Pancreas (tissue), 10 donors: ENCODE measurements around the gene FAM53B. TPM values are rescaled to one million over a fixed set of nuclear protein-coding genes. Genes with fewer than 3 reads are reported as not detected.
A peak's percentile ranks its signal among the peaks of the same experiment; 100 is the strongest.

Source experiments
- ATAC-seq, 4 donors: fragments of 200-7000 bp; cut with Tn5 transposase; one replicate each; pipeline versions ENCODE4 v1.8.0 to v1.9.1; 2020; ENCODE audit warnings: mild to moderate bottlenecking in 4 of 4, moderate library complexity in 4 of 4
- DNase-seq, 6 donors: peaks; one replicate each; pipeline ENCODE4 v3.0.0-alpha.2; 2020
- FAIRE-seq: peaks from 2 replicates; lab custom pipeline; 2012; peaks lifted over from hg19 to GRCh38; lab: Jason Lieb, UNC
- H3K27ac ChIP-seq, 4 donors: fragments of 200-600 bp; sonication (generic); 1 replicate in 3 of 4; 2 replicates in 1 of 4; pipeline versions ENCODE4 v1.5.0 to v1.8.0; 2020
- H3K27me3 ChIP-seq, 4 donors: fragments of 200-600 bp; one replicate each; pipeline ENCODE4 v1.8.0; 2021
- H3K36me3 ChIP-seq, 3 donors: fragments of 200-600 bp; sonication (generic) in 1 of 3; one replicate each; pipeline versions ENCODE4 v1.5.0 to v1.8.0; 2020 to 2021
- H3K4me1 ChIP-seq, 3 donors: fragments of 200-600 bp; one replicate each; pipeline ENCODE4 v1.8.0; 2021
- H3K4me3 ChIP-seq, 4 donors: fragments of 200-600 bp; sonication (generic) in 2 of 4; one replicate each; pipeline versions ENCODE4 v1.5.0 to v1.8.0; 2020 to 2021
- H3K9me3 ChIP-seq, 4 donors: fragments of 200-600 bp; one replicate each; pipeline ENCODE4 v1.8.0; 2021
- WGBS, 2 donors: extraction: QIAGEN DNeasy Blood & Tissue Kit; methylation state at CpG; one replicate each; pipeline ENCODE4 v1.1.7; 2013; 5-methylcytosine and 5-hydroxymethylcytosine counted together
- intact Hi-C, 3 donors: fragments of 100-400 bp; cut with DNase I; formaldehyde crosslinking; loops; one replicate each; pipeline versions ENCODE4 v1.11.1 to v1.14.2; 2022
- polyA plus RNA-seq, 2 donors: library from polyadenylated mRNA; stranded (reverse); fragments of 200-250 nt; gene quantifications; one replicate each; pipeline ENCODE4 v1.2.3, GENCODE V29; 2013
- total RNA-seq, 6 donors: library from RNA; stranded (reverse); fragmentation: NEBNext Ultra II Directional in 4 of 6; extraction: Animal tissue kit (Norgen Biotek cat#: 25700) in 4 of 6; gene quantifications; one replicate each; pipeline versions ENCODE4 v1.2.1 to v1.2.4, GENCODE V29; 2021 to 2023
- TF ChIP-seq, protein P1 (sequence below), 4 donors: fragments of 200-600 bp; sonication (generic) in 3 of 4; IDR thresholded peaks; one replicate each; pipeline versions ENCODE4 v1.5.0 to v1.8.0; 2021; ENCODE audit warnings: antibody characterized with exemption in 4 of 4
- donor health status: healthy with polysubstance abuse.
- donor health status: DM: no; HTN: no; CAD: no; lungs with moderate emphysema.
- donor health status: DM: no; HTN: no; CAD: no.
- donor health status: control.
- donor health status: control.
- donor health status: Bipolar disorder and iron deficiency.
- donor health status: DM: yes; HTN: yes; CAD: no.
- donor health status: DM: no; HTN: no; CAD: no.
- donor health status: DM: no; HTN: no; CAD: no.
- donor health status: DM: yes; HTN: yes; CAD: no.

FAM53B gene
- total and polyA plus RNA-seq, 8 donors: 5.3 to 16.4 (median 8.5) TPM

DNA sequence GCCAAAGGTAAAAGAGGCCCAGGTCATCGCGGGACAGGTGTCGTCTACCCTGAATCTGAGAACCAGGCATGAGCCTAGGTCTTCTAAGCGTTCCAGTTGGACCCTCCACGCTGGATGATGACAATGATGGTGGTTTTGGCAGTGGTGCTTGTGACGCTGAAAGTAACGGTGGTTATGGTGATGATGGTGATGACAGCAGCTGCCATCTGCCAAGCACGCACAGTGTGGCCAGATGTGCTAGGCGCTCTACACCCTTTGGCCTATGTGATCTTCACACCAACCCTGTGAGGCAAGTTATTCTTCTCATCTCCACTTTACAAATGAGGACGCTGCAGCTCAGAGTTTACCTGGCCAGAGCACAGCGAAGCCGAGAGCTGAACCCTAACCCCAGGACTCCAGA lies 93.9 kb downstream of the FAM53B start:
- DNase-seq (peak in 1 of 6 donors; percentile 6), FAIRE-seq (no peak), ATAC-seq (no peak)
- 96 to 99% methylated on average over 12 of the region's 12 CpGs for WGBS, 2 donors
- intact Hi-C loops: no loop called here
- H3K4me1 ChIP-seq: peaks cover 0 to 12% (median 0%) of the 10 kb centered on the region in 3 donors
- no peaks in the 10 kb centered on the region for H3K36me3 ChIP-seq
- H3K4me3 ChIP-seq: no peak overlapping the region
- TF ChIP-seq, protein P1, sequence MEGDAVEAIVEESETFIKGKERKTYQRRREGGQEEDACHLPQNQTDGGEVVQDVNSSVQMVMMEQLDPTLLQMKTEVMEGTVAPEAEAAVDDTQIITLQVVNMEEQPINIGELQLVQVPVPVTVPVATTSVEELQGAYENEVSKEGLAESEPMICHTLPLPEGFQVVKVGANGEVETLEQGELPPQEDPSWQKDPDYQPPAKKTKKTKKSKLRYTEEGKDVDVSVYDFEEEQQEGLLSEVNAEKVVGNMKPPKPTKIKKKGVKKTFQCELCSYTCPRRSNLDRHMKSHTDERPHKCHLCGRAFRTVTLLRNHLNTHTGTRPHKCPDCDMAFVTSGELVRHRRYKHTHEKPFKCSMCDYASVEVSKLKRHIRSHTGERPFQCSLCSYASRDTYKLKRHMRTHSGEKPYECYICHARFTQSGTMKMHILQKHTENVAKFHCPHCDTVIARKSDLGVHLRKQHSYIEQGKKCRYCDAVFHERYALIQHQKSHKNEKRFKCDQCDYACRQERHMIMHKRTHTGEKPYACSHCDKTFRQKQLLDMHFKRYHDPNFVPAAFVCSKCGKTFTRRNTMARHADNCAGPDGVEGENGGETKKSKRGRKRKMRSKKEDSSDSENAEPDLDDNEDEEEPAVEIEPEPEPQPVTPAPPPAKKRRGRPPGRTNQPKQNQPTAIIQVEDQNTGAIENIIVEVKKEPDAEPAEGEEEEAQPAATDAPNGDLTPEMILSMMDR (IDR thresholded peaks at IDR 0.05): no peak
- H3K27me3 ChIP-seq: no peaks in the 10 kb centered on the region
- no peaks in the 10 kb centered on the region for H3K9me3 ChIP-seq
- no peak overlapping the region for H3K27ac ChIP-seq

DNA sequence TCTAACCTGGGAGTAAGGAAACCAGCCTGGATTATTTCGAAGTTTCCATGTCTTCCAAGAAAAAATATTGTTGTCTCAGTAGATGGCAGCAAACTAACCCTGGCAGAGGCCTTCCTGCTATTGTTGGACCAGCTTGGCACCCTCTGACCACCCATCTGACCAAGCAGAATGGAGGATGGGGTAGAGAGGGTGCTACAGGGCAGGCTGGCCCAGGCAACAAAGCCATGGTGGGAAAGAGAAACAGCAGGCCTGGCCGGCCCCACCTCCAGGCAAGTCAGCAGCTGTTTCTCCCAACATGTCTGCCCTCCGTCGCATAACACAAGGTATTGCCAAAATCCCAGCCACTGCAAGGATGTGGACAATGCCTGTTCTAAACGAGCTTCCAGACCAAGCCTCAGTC lies 95.0 kb downstream of the FAM53B start:
- Histone ChIP-seq H3K4me1 (peaks cover 0 to 12% (median 0%) of the 10 kb centered on the region in 3 donors), H3K27me3 (no peaks in the 10 kb centered on the region), H3K27ac (peak overlapping the region in 2 of 4 donors; percentile 9 to 42), H3K4me3 (no peak overlapping the region), H3K9me3 (no peaks in the 10 kb centered on the region), H3K36me3 (no peaks in the 10 kb centered on the region)
- FAIRE-seq (no peak), ATAC-seq (no peak), DNase-seq (peak in 1 of 6 donors; percentile 12)
- intact Hi-C loops: no loop called here
- TF ChIP-seq, protein P1 (IDR thresholded peaks at IDR 0.05): no peak
- WGBS, 2 donors: 62% methylated on average over 5 of the region's 5 CpGs

DNA sequence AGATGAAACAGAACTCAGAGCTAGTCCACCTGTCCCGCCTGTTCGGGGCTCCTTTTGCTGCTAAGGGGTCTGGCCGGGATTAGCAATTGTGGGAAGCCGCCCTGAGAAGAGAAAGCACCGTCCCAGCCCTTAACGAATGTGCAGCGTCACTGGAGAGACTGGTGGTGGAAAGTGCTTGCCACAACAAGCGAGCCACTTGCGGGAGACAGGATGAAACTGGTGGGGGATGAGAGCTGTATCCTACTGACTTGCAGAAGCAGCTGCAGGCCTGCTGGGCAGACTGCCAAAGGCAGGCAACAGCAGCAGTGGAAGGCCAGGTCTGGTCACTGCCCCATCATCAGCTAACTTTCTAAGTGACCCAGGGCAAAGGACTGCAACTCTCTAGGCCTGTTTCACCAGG lies 95.4 kb downstream of the FAM53B start:
- no peak overlapping the region for H3K4me3 ChIP-seq
- H3K4me1 ChIP-seq: peaks cover 0 to 12% (median 0%) of the 10 kb centered on the region in 3 donors
- FAIRE-seq (no peak), DNase-seq (peak in 4 of 6 donors; percentile 50 to 70 (median 58)), ATAC-seq (peak in 3 of 4 donors; percentile 54 to 63 (median 61))
- intact Hi-C loops: no loop called here
- TF ChIP-seq, protein P1 (IDR thresholded peaks at IDR 0.05): no peak
- H3K27me3 ChIP-seq: no peaks in the 10 kb centered on the region
- no peaks in the 10 kb centered on the region for H3K9me3 ChIP-seq
- no peaks in the 10 kb centered on the region for H3K36me3 ChIP-seq
- WGBS, 2 donors: 78 to 82% methylated on average over 9 of the region's 9 CpGs
- peak overlapping the region in 2 of 4 donors; percentile 42 to 52 for H3K27ac ChIP-seq

DNA sequence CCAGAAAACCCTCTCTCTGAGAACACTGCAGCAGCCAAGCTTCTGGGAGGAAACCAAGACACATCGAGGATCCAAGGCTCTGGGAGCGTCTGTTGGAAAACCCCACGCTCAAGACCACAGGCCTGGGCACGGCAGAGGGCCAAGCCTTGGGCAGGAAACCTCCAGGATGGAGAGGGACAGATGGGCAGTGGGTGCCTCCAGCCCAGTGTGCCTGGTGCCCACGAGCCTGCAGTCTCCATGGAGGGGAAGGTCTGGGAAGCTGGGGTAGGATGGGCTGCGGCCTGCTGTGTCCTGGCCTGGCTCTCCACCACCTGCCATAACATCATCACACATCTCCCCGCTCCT lies 96.1 kb downstream of the FAM53B start:
- peaks cover 0 to 12% (median 0%) of the 10 kb centered on the region in 3 donors for H3K4me1 ChIP-seq
- WGBS, 2 donors: 73 to 80% methylated on average over 7 of the region's 7 CpGs
- H3K36me3 ChIP-seq: no peaks in the 10 kb centered on the region
- DNase-seq (peak in 1 of 6 donors; percentile 58), ATAC-seq (peak in 1 of 4 donors; percentile 2), FAIRE-seq (no peak)
- no peaks in the 10 kb centered on the region for H3K27me3 ChIP-seq
- no peaks in the 10 kb centered on the region for H3K9me3 ChIP-seq
- H3K27ac ChIP-seq: peak overlapping the region in 2 of 4 donors; percentile 42 to 52
- TF ChIP-seq, protein P1 (IDR thresholded peaks at IDR 0.05): no peak
- intact Hi-C loops: no loop called here
- H3K4me3 ChIP-seq: no peak overlapping the region

DNA sequence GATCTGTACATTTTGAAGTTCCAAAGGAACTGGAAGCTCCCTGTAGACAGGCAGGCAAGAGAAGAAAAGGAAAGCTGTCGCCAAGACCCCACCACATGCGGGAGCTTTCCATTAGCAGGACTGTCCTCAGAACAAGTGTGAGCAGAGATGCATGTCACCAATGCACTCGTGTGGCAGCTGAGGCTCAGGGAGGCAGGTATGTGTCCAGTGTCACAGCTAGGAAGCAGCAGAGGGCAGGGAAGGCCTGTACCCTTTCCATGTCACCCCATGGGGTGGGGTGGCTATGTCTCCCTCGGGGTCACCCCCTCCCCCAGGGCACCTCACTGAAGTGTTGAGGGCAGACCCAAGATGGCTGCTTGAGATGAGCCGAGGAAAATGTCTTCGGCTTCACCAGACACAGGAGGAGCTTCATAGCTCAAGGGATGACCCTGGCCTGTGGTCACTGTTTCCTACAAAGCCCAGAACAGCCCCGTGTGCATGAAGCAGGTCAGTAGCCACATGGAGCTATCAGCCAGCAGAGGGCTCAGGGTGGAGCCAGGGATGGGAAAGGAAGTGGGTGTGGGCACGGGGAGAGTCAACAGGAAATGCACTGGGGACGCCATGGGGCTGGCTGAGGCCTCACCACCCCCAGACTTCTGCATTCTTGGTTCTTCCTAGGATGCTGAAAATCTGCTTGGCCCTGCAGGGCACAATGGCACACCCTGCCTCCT lies 96.6 kb downstream of the FAM53B start:
- 75 to 80% methylated on average over 9 of the region's 9 CpGs for WGBS, 2 donors
- FAIRE-seq (no peak), DNase-seq (peak in 2 of 6 donors; percentile 52 to 66)

More for the DNA sequence above, 96.6 kb downstream of the FAM53B start:
- Histone ChIP-seq H3K27me3 (no peaks in the 10 kb centered on the region), H3K9me3 (no peaks in the 10 kb centered on the region), H3K4me1 (peaks cover 0 to 12% (median 0%) of the 10 kb centered on the region in 3 donors), H3K4me3 (no peak overlapping the region), H3K27ac (peak overlapping the region in 2 of 4 donors; percentile 42 to 52), H3K36me3 (no peaks in the 10 kb centered on the region)
- intact Hi-C loops: no loop called here
- TF ChIP-seq, protein P1 (IDR thresholded peaks at IDR 0.05): no peak
- ATAC-seq: peak in 3 of 4 donors; percentile 56 to 74 (median 73)
